ENCODE results near the gene MACROD2.

Gene MACROD2

DNA sequence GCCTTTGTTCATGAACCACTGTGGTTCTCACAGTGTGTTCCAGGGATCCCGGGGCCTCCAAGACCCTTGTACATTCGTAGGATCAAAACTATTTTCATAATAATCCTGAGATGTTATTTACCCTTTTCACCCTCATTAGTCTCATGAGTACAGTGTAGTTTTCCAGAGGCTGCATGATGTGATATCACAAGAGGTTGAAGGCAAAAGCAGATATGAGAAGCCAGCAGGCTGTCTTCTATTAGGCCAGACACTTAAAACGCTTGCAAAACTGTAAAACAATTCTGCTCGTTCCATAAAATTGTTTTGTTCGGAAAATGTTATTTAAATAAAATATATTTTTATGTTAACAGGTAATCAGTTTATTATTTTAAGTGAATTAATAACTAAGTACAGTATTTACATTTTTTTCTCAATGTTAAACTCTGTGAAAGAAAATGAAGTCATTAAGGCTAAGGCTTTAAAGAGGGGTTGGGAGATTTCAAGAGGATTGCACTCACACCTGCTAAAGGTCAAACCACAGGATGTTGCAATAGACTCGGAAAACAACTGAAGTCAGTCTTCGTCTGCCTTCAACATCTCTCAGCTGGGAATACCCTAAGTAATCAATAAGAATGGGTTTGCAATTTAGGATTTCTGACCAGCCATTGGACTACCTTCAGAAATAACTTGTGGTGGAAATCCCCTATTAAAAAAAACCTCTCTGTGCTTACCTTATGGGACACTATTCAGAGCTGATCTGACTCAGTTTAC, 2103.7 kb downstream of the MACROD2 start:
- Histone ChIP-seq H3K36me3 (ENCODE audit: low read length) (no peaks in the 10 kb centered on the region), H4K20me1 (ENCODE audit: low read depth, low read length) (no peaks in the 10 kb centered on the region), H3K27ac (ENCODE audit: low read depth, low read length) (no peak overlapping the region), H3F3A (ENCODE audit: insufficient read depth) (no peaks in the 10 kb centered on the region), H3K27me3 (ENCODE audit: low read length) (no peaks in the 10 kb centered on the region), H3K4me3 (ENCODE audit: insufficient read depth, low read length, poor library complexity, severe bottlenecking) (no peak overlapping the region), H2AFZ (ENCODE audit: low read depth, low read length, severe bottlenecking) (no peak overlapping the region), H3K9me3 (ENCODE audit: insufficient read depth, low read length) (no peaks in the 10 kb centered on the region), H3K79me2 (ENCODE audit: insufficient read depth, low read length) (no peaks in the 10 kb centered on the region), H3K9me2 (replicated peaks; ENCODE audit: insufficient read depth, low read length) (no peaks in the 10 kb centered on the region), H3K4me2 (ENCODE audit: low read depth, low read length, poor library complexity, severe bottlenecking) (no peak overlapping the region), H3K9ac (ENCODE audit: low read length) (no peak overlapping the region)
- TF ChIP-seq EZH2phosphoT487 (conservative IDR thresholded peaks at IDR 0.05; ENCODE audit: low read length), result no peak
- TF ChIP-seq, protein P1, sequence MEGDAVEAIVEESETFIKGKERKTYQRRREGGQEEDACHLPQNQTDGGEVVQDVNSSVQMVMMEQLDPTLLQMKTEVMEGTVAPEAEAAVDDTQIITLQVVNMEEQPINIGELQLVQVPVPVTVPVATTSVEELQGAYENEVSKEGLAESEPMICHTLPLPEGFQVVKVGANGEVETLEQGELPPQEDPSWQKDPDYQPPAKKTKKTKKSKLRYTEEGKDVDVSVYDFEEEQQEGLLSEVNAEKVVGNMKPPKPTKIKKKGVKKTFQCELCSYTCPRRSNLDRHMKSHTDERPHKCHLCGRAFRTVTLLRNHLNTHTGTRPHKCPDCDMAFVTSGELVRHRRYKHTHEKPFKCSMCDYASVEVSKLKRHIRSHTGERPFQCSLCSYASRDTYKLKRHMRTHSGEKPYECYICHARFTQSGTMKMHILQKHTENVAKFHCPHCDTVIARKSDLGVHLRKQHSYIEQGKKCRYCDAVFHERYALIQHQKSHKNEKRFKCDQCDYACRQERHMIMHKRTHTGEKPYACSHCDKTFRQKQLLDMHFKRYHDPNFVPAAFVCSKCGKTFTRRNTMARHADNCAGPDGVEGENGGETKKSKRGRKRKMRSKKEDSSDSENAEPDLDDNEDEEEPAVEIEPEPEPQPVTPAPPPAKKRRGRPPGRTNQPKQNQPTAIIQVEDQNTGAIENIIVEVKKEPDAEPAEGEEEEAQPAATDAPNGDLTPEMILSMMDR (IDR thresholded peaks at IDR 0.05; ENCODE audit: insufficient read depth, low read length, poor library complexity, severe bottlenecking), result no peak

DNA sequence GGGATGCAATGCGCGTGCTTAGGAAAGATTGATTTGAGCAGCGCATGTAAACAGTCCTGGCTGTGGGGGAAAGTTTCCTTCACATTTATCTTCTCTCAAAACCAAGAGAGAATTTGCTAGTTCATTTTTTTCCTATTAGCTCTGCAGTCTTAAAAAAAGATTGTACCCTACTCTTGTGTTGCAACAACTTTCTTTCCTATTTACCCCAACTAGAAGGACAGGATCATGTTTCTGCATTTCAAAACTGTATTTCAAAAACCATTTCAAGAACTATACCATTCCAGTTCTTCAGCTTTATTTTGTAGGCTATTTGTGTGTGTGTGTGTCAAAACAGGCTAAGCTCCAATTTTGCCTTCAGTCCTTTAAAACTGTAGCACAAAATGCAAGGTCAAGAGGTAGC, 2104.8 kb downstream of the MACROD2 start:
- Histone ChIP-seq H3K9me2 (replicated peaks; ENCODE audit: insufficient read depth, low read length) (no peaks in the 10 kb centered on the region), H3K27ac (ENCODE audit: low read depth, low read length) (no peak overlapping the region), H3K36me3 (ENCODE audit: low read length) (no peaks in the 10 kb centered on the region), H4K20me1 (ENCODE audit: low read depth, low read length) (no peaks in the 10 kb centered on the region), H3K9ac (ENCODE audit: low read length) (no peak overlapping the region), H2AFZ (ENCODE audit: low read depth, low read length, severe bottlenecking) (no peak overlapping the region), H3K9me3 (ENCODE audit: insufficient read depth, low read length) (no peaks in the 10 kb centered on the region), H3K79me2 (ENCODE audit: insufficient read depth, low read length) (no peaks in the 10 kb centered on the region), H3K27me3 (ENCODE audit: low read length) (no peaks in the 10 kb centered on the region), H3K4me3 (ENCODE audit: insufficient read depth, low read length, poor library complexity, severe bottlenecking) (no peak overlapping the region), H3K4me2 (ENCODE audit: low read depth, low read length, poor library complexity, severe bottlenecking) (no peak overlapping the region), H3F3A (ENCODE audit: insufficient read depth) (no peaks in the 10 kb centered on the region)
- no peak for TF ChIP-seq EZH2phosphoT487 (conservative IDR thresholded peaks at IDR 0.05; ENCODE audit: low read length)
- TF ChIP-seq, protein P1 (IDR thresholded peaks at IDR 0.05; ENCODE audit: insufficient read depth, low read length, poor library complexity, severe bottlenecking), result no peak

DNA sequence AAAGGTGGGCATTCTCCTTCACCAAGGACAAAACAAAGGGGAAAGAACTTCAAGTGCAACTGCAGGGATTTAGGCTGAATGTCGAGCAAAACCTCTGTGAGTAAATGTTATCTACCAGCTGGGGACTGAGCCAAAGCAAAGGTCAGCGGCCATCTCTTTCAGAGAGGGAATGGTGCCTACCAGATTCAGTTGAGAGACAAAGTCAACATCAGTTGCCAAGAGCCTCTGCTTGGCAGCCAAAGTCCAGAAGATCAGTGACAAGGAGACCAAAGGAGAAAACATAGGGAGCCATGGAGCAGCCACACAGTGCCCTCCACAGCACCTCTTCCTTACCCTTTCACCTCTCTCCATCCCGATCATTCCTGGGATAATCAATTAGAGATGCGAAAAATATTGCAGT, 2105.5 kb downstream of the MACROD2 start:
- no peaks in the 10 kb centered on the region for H3K36me3 ChIP-seq (ENCODE audit: low read length)
- no peak overlapping the region for H3K9ac ChIP-seq (ENCODE audit: low read length)
- no peaks in the 10 kb centered on the region for H3K79me2 ChIP-seq (ENCODE audit: insufficient read depth, low read length)
- H3K27me3 ChIP-seq (ENCODE audit: low read length), result no peaks in the 10 kb centered on the region
- H4K20me1 ChIP-seq (ENCODE audit: low read depth, low read length), result no peaks in the 10 kb centered on the region
- no peaks in the 10 kb centered on the region for H3F3A ChIP-seq (ENCODE audit: insufficient read depth)
- H3K9me2 ChIP-seq (replicated peaks; ENCODE audit: insufficient read depth, low read length), result no peaks in the 10 kb centered on the region
- TF ChIP-seq, protein P1 (IDR thresholded peaks at IDR 0.05; ENCODE audit: insufficient read depth, low read length, poor library complexity, severe bottlenecking), result no peak
- TF ChIP-seq EZH2phosphoT487 (conservative IDR thresholded peaks at IDR 0.05; ENCODE audit: low read length), result no peak
- H3K9me3 ChIP-seq (ENCODE audit: insufficient read depth, low read length), result no peaks in the 10 kb centered on the region
- no peak overlapping the region for H3K4me2 ChIP-seq (ENCODE audit: low read depth, low read length, poor library complexity, severe bottlenecking)
- H3K27ac ChIP-seq (ENCODE audit: low read depth, low read length), result peak overlapping the region; percentile 40; the same call in 1 of the 2 replicates
- no peak overlapping the region for H3K4me3 ChIP-seq (ENCODE audit: insufficient read depth, low read length, poor library complexity, severe bottlenecking)
- no peak overlapping the region for H2AFZ ChIP-seq (ENCODE audit: low read depth, low read length, severe bottlenecking)
